Fibroblast of lung (primary cell): ENCODE data around the gene RXRA. TPM values are rescaled to one million over a fixed set of nuclear protein-coding genes. Genes with fewer than 3 reads are reported as not detected.

ENCODE experiments used
- DNase-seq, 2 donors: peaks; one replicate each; pipeline versions ENCODE4 v3.0.0 to v3.0.0-alpha.2; 2010; ENCODE audit warnings: low read depth in 2 of 2
- H2AFZ ChIP-seq: 2 replicates; pipeline ENCODE4 v1.5.1; 2012; ENCODE audit warnings: low read length, control low read depth, inconsistent platforms
- H3K27ac ChIP-seq: 2 replicates; pipeline ENCODE4 v1.5.1; 2011; ENCODE audit warnings: low read length, control low read depth; ENCODE audit not compliant: insufficient read depth
- H3K27me3 ChIP-seq: 2 replicates; pipeline ENCODE4 v1.5.1; 2011; ENCODE audit warnings: mild to moderate bottlenecking, low read length; ENCODE audit not compliant: control insufficient read depth, insufficient read depth
- H3K36me3 ChIP-seq: 2 replicates; pipeline ENCODE4 v1.5.1; 2011; ENCODE audit warnings: low read length; ENCODE audit not compliant: control insufficient read depth, insufficient read depth
- H3K4me1 ChIP-seq: 2 replicates; pipeline ENCODE4 v1.5.1; 2011; ENCODE audit warnings: low read length; ENCODE audit not compliant: control insufficient read depth, insufficient read depth; ENCODE audit errors: extremely low read depth
- H3K4me2 ChIP-seq: 2 replicates; pipeline ENCODE4 v1.5.1; 2011; ENCODE audit warnings: low read length, control low read depth; ENCODE audit not compliant: insufficient read depth; ENCODE audit errors: extremely low read depth
- H3K4me3 ChIP-seq, 4 experiments: fragments of 200-600 bp in 1 of 4; sonication (generic) in 1 of 4; replicated peaks in 1 of 4; 2 replicates each; pipeline ENCODE4 v1.5.1; 2011 to 2016; ENCODE audit warnings: low read length in 4 of 4, low read depth in 3 of 4, mild to moderate bottlenecking in 3 of 4, control low read depth in 2 of 4, inconsistent platforms in 1 of 4, mixed read lengths in 1 of 4; ENCODE audit not compliant: insufficient read depth in 1 of 4; ENCODE audit errors: control extremely low read depth in 1 of 4
- H3K79me2 ChIP-seq: 2 replicates; pipeline ENCODE4 v1.5.1; 2012; ENCODE audit warnings: mild to moderate bottlenecking, low read length, inconsistent platforms; ENCODE audit not compliant: control insufficient read depth, insufficient read depth
- H3K9ac ChIP-seq: 2 replicates; pipeline ENCODE4 v1.5.1; 2011; ENCODE audit warnings: mild to moderate bottlenecking, low read length, control low read depth; ENCODE audit not compliant: insufficient read depth
- H3K9me3 ChIP-seq: 2 replicates; pipeline ENCODE4 v1.5.1; 2012; ENCODE audit warnings: low read depth, low read length; ENCODE audit not compliant: control insufficient read depth, insufficient read depth
- H4K20me1 ChIP-seq: 2 replicates; pipeline ENCODE4 v1.5.1; 2011; ENCODE audit warnings: low read length; ENCODE audit not compliant: control insufficient read depth, insufficient read depth; ENCODE audit errors: extremely low read depth
- EZH2 ChIP-seq: IDR thresholded peaks from 2 replicates; pipeline ENCODE4 v1.5.1; 2012; ENCODE audit warnings: low read length, control low read depth, mild to moderate bottlenecking; ENCODE audit errors: missing control alignments
- polyA plus RNA-seq, 2 donors: library from polyadenylated mRNA; depleted of rRNA in 1 of 2; stranded (reverse) in 1 of 2; unstranded in 1 of 2; fragments of >200 nt; gene quantifications; 2 replicates each; pipeline ENCODE4 v1.2.1, GENCODE V29; 2011 to 2012; ENCODE audit warnings: missing spikeins in 1 of 2
- total RNA-seq: library from RNA; depleted of rRNA; stranded (reverse); fragments of >200 nt; gene quantifications from 2 replicates; pipeline ENCODE4 v1.2.1, GENCODE V29; 2014
- TF ChIP-seq, protein P1 (sequence below), 2 donors: IDR thresholded peaks in 1 of 2; conservative IDR thresholded peaks in 1 of 2; 1 replicate in 1 of 2; 2 replicates in 1 of 2; pipeline ENCODE4 v1.5.1; 2011 to 2012; ENCODE audit warnings: low read length in 2 of 2, control low read depth in 1 of 2, inconsistent platforms in 1 of 2, low read depth in 1 of 2, mild to moderate bottlenecking in 1 of 2

The RXRA gene
- total and polyA plus RNA-seq, 2 donors (not counting 1 experiment from before 2014, with no cell fraction given) = 13.3 to 14.9 TPM

DNA sequence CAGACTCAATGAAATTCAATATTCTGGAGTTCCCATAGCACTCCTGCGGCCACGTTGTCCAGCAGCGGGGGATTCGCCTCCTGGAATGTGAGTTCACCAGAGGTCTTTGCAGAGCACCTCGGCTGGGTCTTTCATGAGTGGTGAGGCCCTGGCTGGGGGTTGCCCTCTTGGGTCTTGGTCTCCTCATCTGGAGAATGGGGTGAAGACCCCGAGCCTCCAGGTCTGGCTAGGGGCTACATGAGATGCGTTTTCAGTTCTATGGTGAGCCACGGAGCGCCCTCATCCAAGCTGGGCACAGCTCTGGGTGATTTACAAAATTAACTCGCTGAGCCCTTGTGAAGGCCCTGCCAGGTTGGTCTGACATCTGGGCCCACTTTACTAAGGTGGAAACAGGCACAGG lies 37.5 kb upstream of the RXRA start:
- Histone ChIP-seq H3K4me3 (no peak overlapping the region), H3K4me1 (no peaks in the 10 kb centered on the region), H3K27me3 (peaks cover 3% of the 10 kb centered on the region), H3K27ac (no peak overlapping the region), H4K20me1 (no peaks in the 10 kb centered on the region), H3K4me2 (no peak overlapping the region), H3K9ac (no peak overlapping the region), H3K9me3 (no peaks in the 10 kb centered on the region), H2AFZ (no peak overlapping the region), H3K36me3 (no peaks in the 10 kb centered on the region), H3K79me2 (no peaks in the 10 kb centered on the region)
- TF ChIP-seq, protein P1, sequence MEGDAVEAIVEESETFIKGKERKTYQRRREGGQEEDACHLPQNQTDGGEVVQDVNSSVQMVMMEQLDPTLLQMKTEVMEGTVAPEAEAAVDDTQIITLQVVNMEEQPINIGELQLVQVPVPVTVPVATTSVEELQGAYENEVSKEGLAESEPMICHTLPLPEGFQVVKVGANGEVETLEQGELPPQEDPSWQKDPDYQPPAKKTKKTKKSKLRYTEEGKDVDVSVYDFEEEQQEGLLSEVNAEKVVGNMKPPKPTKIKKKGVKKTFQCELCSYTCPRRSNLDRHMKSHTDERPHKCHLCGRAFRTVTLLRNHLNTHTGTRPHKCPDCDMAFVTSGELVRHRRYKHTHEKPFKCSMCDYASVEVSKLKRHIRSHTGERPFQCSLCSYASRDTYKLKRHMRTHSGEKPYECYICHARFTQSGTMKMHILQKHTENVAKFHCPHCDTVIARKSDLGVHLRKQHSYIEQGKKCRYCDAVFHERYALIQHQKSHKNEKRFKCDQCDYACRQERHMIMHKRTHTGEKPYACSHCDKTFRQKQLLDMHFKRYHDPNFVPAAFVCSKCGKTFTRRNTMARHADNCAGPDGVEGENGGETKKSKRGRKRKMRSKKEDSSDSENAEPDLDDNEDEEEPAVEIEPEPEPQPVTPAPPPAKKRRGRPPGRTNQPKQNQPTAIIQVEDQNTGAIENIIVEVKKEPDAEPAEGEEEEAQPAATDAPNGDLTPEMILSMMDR (conservative IDR thresholded peaks at IDR 0.05 in 1 of 2, IDR thresholded peaks at IDR 0.05 in 1 of 2; ENCODE audit: low read depth in 1 of 2, low read length in 2 of 2) = no peak
- no peak for TF ChIP-seq EZH2
- no peak for DNase-seq

DNA sequence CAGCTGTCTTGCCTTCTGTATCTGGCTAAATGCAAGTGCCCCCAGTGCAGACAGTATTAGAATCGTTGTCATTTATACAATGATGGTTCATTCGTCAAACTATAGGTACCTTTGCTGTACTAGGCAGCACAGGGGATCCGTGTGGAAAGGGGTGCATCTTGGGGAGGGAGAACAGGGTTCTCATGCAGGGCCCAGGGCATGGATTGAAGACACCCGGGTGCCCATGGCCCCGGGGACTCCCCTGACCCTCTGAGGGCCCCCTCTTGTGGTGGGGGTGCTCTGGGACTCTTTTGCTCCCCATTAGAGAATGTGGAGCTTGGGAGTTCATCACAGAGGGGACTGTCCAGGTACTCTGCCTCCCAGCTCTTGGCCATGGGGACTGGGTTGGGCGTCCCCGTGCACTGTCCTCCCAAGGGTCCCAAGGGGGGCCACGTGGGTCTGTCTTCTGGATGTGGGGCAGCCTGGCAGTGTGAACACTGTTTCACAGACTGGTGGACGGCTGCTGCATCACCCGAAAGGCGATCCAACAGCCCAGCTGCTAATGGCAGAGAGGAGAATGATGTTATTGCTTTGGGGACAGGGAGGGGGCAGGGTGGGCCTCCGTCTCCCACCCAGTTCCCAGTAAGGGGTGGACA lies 36.9 kb upstream of the RXRA start:
- Histone ChIP-seq H3K27ac (no peak overlapping the region), H4K20me1 (no peaks in the 10 kb centered on the region), H2AFZ (no peak overlapping the region), H3K9me3 (no peaks in the 10 kb centered on the region), H3K36me3 (no peaks in the 10 kb centered on the region), H3K4me1 (peaks cover 3% of the 10 kb centered on the region), H3K9ac (no peak overlapping the region), H3K27me3 (peaks cover 3% of the 10 kb centered on the region), H3K79me2 (no peaks in the 10 kb centered on the region), H3K4me2 (no peak overlapping the region), H3K4me3 (no peak overlapping the region)
- TF ChIP-seq, protein P1 (conservative IDR thresholded peaks at IDR 0.05 in 1 of 2, IDR thresholded peaks at IDR 0.05 in 1 of 2; ENCODE audit: low read depth in 1 of 2, low read length in 2 of 2) = no peak
- TF ChIP-seq EZH2 = no peak
- DNase-seq = no peak

DNA sequence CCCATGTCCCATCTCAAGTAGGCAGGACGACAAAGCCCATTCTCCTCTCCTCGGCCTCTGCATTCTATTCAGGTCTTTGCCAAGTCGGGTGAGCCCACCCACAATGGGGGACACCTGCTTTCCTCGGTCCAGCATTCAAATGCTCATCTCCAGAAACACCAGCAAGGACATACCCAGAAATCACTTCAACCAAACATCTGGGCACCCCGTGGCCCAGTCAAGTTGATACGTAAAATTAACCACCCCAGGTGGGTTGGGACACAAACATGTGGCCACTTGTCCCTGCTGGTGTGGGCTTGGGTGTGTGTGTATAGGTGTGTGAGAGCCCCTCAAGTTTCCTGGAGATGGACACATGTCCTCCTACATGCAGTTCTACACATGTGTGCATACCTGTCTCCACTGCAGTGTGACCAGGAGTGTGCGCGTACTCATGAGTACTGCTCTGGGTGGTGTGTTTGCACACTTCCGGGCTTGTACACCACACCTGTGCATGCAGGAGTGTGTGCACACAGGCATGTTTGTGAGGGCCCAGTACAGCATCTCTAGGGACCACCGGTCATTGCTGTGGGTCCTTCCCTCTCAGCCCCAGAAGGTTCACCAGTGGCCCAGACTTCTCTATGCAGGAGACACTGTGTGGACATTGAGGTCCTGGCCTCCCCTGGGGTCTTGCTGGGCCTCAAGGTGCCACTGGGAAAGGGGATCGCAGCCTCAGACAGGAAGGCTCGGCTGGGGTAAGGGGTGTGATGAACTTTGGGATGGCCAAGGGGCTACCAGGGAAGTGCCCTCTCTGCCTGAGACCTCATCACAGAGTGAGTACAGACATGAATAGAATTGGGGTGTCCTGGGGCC lies 35.4 kb upstream of the RXRA start:
- Histone ChIP-seq H3K4me3 (no peak overlapping the region), H3K9me3 (no peaks in the 10 kb centered on the region)

More for the DNA sequence above, 35.4 kb upstream of the RXRA start:
- Histone ChIP-seq H3K27ac (no peak overlapping the region), H3K27me3 (peaks cover 3% of the 10 kb centered on the region), H3K79me2 (no peaks in the 10 kb centered on the region), H3K36me3 (no peaks in the 10 kb centered on the region), H4K20me1 (no peaks in the 10 kb centered on the region), H3K4me1 (peaks cover 3% of the 10 kb centered on the region), H3K9ac (no peak overlapping the region), H2AFZ (no peak overlapping the region), H3K4me2 (no peak overlapping the region)
- DNase-seq = no peak
- TF ChIP-seq EZH2 = no peak
- TF ChIP-seq, protein P1 (conservative IDR thresholded peaks at IDR 0.05 in 1 of 2, IDR thresholded peaks at IDR 0.05 in 1 of 2; ENCODE audit: low read depth in 1 of 2, low read length in 2 of 2) = no peak
